ENCODE results near the gene CBLN3.

DNA sequence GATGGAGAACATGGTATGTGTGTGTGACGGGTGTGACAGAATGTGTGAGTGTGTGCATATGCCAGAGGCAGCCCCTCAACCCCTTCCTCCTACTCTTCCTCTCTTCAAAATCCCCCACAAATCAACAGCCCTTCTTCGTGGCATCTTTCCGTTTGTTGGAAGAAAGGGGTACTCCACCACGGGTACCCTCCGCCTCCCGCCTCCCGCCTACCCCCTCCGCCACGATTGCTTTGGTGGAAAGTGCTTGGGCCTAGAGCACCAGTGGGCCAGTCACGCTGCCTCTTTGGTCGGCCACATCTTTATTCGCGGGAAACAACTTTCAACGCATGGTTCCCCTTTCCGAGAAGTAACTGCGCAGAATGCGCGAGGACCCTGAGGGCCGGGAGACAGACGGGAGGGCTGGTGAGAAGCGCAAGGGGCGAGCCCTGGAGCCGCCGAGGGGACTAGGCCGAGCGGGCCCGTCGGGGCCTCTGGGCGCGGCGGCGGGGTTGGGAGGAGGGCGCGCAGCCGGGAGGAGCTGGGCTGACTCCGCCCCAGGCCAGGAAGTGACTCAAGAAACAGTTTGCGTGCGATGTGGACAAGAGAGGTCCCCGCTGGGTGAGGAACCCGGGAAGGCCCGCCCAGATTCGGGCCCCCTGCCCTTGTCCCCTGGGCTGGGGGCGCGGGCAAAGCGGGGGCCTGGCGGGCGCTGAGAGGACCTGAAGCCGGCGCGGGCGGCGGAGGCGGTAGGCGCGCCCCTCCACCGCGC, at the start of gene CBLN3, which contains the start of gene KHNYN:
- no peak for TF ChIP-seq ZNF473 (tag by site-specific recombination; IDR thresholded peaks at IDR 0.05)
- TF ChIP-seq ZNF785 (tag by site-specific recombination; IDR thresholded peaks at IDR 0.05): no peak
- TF ChIP-seq, protein P1, sequence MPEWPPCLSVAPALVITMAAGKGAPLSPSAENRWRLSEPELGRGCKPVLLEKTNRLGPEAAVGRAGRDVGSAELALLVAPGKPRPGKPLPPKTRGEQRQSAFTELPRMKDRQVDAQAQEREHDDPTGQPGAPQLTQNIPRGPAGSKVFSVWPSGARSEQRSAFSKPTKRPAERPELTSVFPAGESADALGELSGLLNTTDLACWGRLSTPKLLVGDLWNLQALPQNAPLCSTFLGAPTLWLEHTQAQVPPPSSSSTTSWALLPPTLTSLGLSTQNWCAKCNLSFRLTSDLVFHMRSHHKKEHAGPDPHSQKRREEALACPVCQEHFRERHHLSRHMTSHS (tag by site-specific recombination; IDR thresholded peaks at IDR 0.05): no peak
- TF ChIP-seq KLF7 (tag by site-specific recombination; IDR thresholded peaks at IDR 0.05; ENCODE audit: borderline replicate concordance): peak; percentile 54; the same call in 1 of the 2 replicates
- TF ChIP-seq, protein P2, sequence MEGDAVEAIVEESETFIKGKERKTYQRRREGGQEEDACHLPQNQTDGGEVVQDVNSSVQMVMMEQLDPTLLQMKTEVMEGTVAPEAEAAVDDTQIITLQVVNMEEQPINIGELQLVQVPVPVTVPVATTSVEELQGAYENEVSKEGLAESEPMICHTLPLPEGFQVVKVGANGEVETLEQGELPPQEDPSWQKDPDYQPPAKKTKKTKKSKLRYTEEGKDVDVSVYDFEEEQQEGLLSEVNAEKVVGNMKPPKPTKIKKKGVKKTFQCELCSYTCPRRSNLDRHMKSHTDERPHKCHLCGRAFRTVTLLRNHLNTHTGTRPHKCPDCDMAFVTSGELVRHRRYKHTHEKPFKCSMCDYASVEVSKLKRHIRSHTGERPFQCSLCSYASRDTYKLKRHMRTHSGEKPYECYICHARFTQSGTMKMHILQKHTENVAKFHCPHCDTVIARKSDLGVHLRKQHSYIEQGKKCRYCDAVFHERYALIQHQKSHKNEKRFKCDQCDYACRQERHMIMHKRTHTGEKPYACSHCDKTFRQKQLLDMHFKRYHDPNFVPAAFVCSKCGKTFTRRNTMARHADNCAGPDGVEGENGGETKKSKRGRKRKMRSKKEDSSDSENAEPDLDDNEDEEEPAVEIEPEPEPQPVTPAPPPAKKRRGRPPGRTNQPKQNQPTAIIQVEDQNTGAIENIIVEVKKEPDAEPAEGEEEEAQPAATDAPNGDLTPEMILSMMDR (tag by site-specific recombination; IDR thresholded peaks at IDR 0.05): no peak
- TF ChIP-seq, protein P3, sequence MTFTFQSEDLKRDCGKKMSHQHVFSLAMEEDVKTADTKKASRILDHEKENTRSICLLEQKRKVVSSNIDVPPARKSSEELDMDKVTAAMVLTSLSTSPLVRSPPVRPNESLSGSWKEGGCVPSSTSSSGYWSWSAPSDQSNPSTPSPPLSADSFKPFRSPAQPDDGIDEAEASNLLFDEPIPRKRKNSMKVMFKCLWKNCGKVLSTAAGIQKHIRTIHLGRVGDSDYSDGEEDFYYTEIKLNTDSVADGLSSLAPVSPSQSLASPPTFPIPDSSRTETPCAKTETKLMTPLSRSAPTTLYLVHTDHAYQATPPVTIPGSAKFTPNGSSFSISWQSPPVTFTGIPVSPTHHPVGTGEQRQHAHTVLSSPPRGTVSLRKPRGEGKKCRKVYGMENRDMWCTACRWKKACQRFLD (tag by site-specific recombination; IDR thresholded peaks at IDR 0.05): no peak
- TF ChIP-seq, protein P4, sequence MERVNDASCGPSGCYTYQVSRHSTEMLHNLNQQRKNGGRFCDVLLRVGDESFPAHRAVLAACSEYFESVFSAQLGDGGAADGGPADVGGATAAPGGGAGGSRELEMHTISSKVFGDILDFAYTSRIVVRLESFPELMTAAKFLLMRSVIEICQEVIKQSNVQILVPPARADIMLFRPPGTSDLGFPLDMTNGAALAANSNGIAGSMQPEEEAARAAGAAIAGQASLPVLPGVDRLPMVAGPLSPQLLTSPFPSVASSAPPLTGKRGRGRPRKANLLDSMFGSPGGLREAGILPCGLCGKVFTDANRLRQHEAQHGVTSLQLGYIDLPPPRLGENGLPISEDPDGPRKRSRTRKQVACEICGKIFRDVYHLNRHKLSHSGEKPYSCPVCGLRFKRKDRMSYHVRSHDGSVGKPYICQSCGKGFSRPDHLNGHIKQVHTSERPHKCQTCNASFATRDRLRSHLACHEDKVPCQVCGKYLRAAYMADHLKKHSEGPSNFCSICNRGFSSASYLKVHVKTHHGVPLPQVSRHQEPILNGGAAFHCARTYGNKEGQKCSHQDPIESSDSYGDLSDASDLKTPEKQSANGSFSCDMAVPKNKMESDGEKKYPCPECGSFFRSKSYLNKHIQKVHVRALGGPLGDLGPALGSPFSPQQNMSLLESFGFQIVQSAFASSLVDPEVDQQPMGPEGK (tag by site-specific recombination; IDR thresholded peaks at IDR 0.05): peak; percentile 74; the same call in 1 of the 2 replicates
- TF ChIP-seq ZBTB21 (tag by site-specific recombination; IDR thresholded peaks at IDR 0.05): no peak
- TF ChIP-seq, protein P5, sequence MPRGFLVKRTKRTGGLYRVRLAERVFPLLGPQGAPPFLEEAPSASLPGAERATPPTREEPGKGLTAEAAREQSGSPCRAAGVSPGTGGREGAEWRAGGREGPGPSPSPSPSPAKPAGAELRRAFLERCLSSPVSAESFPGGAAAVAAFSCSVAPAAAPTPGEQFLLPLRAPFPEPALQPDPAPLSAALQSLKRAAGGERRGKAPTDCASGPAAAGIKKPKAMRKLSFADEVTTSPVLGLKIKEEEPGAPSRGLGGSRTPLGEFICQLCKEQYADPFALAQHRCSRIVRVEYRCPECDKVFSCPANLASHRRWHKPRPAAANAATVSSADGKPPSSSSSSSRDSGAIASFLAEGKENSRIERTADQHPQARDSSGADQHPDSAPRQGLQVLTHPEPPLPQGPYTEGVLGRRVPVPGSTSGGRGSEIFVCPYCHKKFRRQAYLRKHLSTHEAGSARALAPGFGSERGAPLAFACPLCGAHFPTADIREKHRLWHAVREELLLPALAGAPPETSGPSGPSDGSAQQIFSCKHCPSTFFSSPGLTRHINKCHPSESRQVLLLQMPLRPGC (tag by site-specific recombination; IDR thresholded peaks at IDR 0.05): no peak
- TF ChIP-seq SP2 (tag by site-specific recombination; IDR thresholded peaks at IDR 0.05): peak; percentile 57
- TF ChIP-seq, protein P6, sequence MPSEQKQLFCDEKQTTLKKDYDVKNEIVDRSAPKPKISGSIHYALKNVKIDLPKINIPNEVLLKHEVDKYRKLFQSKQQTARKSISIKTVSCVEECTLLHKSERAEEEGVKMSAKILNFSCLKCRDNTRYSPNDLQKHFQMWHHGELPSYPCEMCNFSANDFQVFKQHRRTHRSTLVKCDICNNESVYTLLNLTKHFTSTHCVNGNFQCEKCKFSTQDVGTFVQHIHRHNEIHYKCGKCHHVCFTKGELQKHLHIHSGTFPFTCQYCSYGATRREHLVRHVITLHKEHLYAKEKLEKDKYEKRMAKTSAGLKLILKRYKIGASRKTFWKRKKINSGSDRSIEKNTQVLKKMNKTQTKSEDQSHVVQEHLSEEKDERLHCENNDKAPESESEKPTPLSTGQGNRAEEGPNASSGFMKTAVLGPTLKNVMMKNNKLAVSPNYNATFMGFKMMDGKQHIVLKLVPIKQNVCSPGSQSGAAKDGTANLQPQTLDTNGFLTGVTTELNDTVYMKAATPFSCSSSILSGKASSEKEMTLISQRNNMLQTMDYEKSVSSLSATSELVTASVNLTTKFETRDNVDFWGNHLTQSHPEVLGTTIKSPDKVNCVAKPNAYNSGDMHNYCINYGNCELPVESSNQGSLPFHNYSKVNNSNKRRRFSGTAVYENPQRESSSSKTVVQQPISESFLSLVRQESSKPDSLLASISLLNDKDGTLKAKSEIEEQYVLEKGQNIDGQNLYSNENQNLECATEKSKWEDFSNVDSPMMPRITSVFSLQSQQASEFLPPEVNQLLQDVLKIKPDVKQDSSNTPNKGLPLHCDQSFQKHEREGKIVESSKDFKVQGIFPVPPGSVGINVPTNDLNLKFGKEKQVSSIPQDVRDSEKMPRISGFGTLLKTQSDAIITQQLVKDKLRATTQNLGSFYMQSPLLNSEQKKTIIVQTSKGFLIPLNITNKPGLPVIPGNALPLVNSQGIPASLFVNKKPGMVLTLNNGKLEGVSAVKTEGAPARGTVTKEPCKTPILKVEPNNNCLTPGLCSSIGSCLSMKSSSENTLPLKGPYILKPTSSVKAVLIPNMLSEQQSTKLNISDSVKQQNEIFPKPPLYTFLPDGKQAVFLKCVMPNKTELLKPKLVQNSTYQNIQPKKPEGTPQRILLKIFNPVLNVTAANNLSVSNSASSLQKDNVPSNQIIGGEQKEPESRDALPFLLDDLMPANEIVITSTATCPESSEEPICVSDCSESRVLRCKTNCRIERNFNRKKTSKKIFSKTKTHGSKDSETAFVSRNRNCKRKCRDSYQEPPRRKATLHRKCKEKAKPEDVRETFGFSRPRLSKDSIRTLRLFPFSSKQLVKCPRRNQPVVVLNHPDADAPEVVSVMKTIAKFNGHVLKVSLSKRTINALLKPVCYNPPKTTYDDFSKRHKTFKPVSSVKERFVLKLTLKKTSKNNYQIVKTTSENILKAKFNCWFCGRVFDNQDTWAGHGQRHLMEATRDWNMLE (tag by site-specific recombination; conservative IDR thresholded peaks at IDR 0.05; ENCODE audit: low read depth): 0 out of 2 replicates have a peak, but pooled peaks have one; percentile 28
- TF ChIP-seq ZNF416 (tag by site-specific recombination; IDR thresholded peaks at IDR 0.05): no peak
